Karpas-422 (cell line): ENCODE measurements around the gene SIGLEC8. TPM values are rescaled to one million over a fixed set of nuclear protein-coding genes. Genes with fewer than 3 reads are reported as not detected.
"Not testable (repeated sequence)": the region's sequence is repeated elsewhere in the genome, so short reads cannot be mapped to it uniquely, and the experiment has no call there.

Source experiments
- DNase-seq: peaks from one replicate; pipeline ENCODE4 v3.0.0-alpha.2; 2015
- H2AFZ ChIP-seq: fragments of 200-600 bp; sonication (generic); 2 replicates; pipeline ENCODE4 v1.6.1; 2014; ENCODE audit warnings: antibody characterized with exemption, low read length, mixed read lengths
- H3K27ac ChIP-seq: fragments of 200-600 bp; sonication (generic); 2 replicates; pipeline ENCODE4 v1.5.1; 2014; ENCODE audit warnings: mild to moderate bottlenecking, low read length, moderate library complexity
- H3K27me3 ChIP-seq: fragments of 200-600 bp; sonication (generic); 2 replicates; pipeline ENCODE4 v1.6.1; 2014; ENCODE audit warnings: low read length, mixed read lengths
- H3K36me3 ChIP-seq: fragments of 200-600 bp; sonication (generic); 2 replicates; pipeline ENCODE4 v1.6.1; 2014; ENCODE audit warnings: low read length, mixed read lengths; ENCODE audit not compliant: insufficient read depth
- H3K4me1 ChIP-seq: fragments of 200-600 bp; sonication (generic); 2 replicates; pipeline ENCODE4 v1.6.1; 2014; ENCODE audit warnings: mild to moderate bottlenecking, low read length, mixed read lengths
- H3K4me2 ChIP-seq: fragments of 200-600 bp; sonication (generic); 2 replicates; pipeline ENCODE4 v1.6.1; 2014; ENCODE audit warnings: low read length, low read depth, mild to moderate bottlenecking; ENCODE audit not compliant: poor library complexity, severe bottlenecking
- H3K4me3 ChIP-seq: fragments of 200-600 bp; sonication (generic); 2 replicates; pipeline ENCODE4 v1.5.1; 2014; ENCODE audit warnings: mild to moderate bottlenecking, antibody characterized with exemption, low read length, mixed read lengths
- H3K79me2 ChIP-seq: fragments of 200-600 bp; sonication (generic); 2 replicates; pipeline ENCODE4 v1.6.1; 2014; ENCODE audit warnings: mild to moderate bottlenecking, low read length, mixed read lengths
- H3K9ac ChIP-seq: fragments of 200-600 bp; sonication (generic); 2 replicates; pipeline ENCODE4 v1.6.0; 2014; ENCODE audit warnings: low read length
- H3K9me2 ChIP-seq: fragments of 200-600 bp; sonication (generic), shearing (Covaris generic); replicated peaks from 2 replicates; pipeline ENCODE4 v1.6.0; 2014; ENCODE audit warnings: mild to moderate bottlenecking, low read length, moderate library complexity; ENCODE audit not compliant: insufficient read depth
- H3K9me3 ChIP-seq: fragments of 300-700, 200-600 bp; sonication (generic); 2 replicates; pipeline ENCODE4 v1.6.1; 2014; ENCODE audit warnings: low read length, mixed read lengths
- H4K20me1 ChIP-seq: fragments of 200-600 bp; sonication (generic); 2 replicates; pipeline ENCODE4 v1.6.1; 2014; ENCODE audit warnings: mild to moderate bottlenecking, antibody characterized with exemption, low read length, low read depth; ENCODE audit not compliant: insufficient read depth
- total RNA-seq: library from RNA; depleted of rRNA; stranded (reverse); fragments of >200 nt; shearing (Covaris generic); gene quantifications from 2 replicates; pipeline ENCODE4 v1.2.3, GENCODE V29; 2014; ENCODE audit warnings: low replicate concordance; rRNA removed

Gene SIGLEC8
- total RNA-seq, result not detected in 2 replicates

- Histone ChIP-seq H3K4me1 (no peaks in the 10 kb centered on the region), H3K4me3 (no peak within 1 kb of the TSS), H3K27ac (no peak within 1 kb of the TSS), H2AFZ (no peak within 1 kb of the TSS), H3K79me2 (no peaks in the 10 kb centered on the region), H3K4me2 (no peak within 1 kb of the TSS), H3K27me3 (no peaks in the 10 kb centered on the region), H3K36me3 (no peaks in the 10 kb centered on the region), H3K9me3 (no peaks in the 10 kb centered on the region), H4K20me1 (no peaks in the 10 kb centered on the region), H3K9me2 (no peaks in the 10 kb centered on the region), H3K9ac (no peak within 1 kb of the TSS)
- DNase-seq, result no peak
Observed at GRCh38 chr19:51458051-51458645, at the start of gene SIGLEC8. Gene SIGLEC8 (minus strand): TSS chr19:51458454. CDS start chr19:51458387, 67 bp downstream.

GRCh38 chr19:51507640-51508058 is 49.4 kb upstream of the SIGLEC8 start:
- peaks cover 7% of the 10 kb centered on the region for H3K4me1 ChIP-seq
- H3K9ac ChIP-seq, result no peak overlapping the region
- H3K9me2 ChIP-seq, result no peaks in the 10 kb centered on the region
- H2AFZ ChIP-seq, result no peak overlapping the region
- DNase-seq, result no peak
- no peaks in the 10 kb centered on the region for H4K20me1 ChIP-seq
- no peak overlapping the region for H3K27ac ChIP-seq
- no peaks in the 10 kb centered on the region for H3K9me3 ChIP-seq
- H3K36me3 ChIP-seq, result no peaks in the 10 kb centered on the region
- H3K27me3 ChIP-seq, result no peaks in the 10 kb centered on the region
- H3K4me3 ChIP-seq, result no peak overlapping the region
- H3K79me2 ChIP-seq, result no peaks in the 10 kb centered on the region
- H3K4me2 ChIP-seq, result no peak overlapping the region

DNA sequence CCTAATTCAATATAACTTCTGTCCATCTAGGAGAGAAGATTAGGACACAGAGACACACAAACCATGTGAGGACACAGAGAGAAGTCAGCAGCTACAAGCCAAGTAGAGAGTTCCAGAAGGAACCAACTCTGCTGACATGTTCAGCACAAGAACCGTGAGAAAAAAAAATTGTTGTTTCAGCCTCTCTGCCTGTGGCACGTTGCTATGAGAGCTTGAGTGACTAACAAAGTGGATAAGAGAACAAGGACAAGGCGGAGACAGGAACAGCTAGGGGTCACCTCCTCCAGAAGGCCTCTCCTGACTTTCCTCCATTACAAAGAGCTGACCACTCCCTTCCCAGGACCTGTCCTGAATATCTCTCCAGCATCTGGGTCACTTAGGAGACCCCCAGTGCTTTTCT is 48.9 kb upstream of the SIGLEC8 start:
- no peaks in the 10 kb centered on the region for H3K79me2 ChIP-seq
- DNase-seq, result no peak
- no peak overlapping the region for H3K4me2 ChIP-seq
- no peaks in the 10 kb centered on the region for H3K36me3 ChIP-seq
- no peak overlapping the region for H3K4me3 ChIP-seq
- H3K27ac ChIP-seq, result no peak overlapping the region
- H3K27me3 ChIP-seq, result no peaks in the 10 kb centered on the region
- no peaks in the 10 kb centered on the region for H3K9me3 ChIP-seq
- peaks cover 7% of the 10 kb centered on the region for H3K4me1 ChIP-seq
- no peaks in the 10 kb centered on the region for H3K9me2 ChIP-seq
- H3K9ac ChIP-seq, result no peak overlapping the region
- no peak overlapping the region for H2AFZ ChIP-seq
- no peaks in the 10 kb centered on the region for H4K20me1 ChIP-seq

DNA sequence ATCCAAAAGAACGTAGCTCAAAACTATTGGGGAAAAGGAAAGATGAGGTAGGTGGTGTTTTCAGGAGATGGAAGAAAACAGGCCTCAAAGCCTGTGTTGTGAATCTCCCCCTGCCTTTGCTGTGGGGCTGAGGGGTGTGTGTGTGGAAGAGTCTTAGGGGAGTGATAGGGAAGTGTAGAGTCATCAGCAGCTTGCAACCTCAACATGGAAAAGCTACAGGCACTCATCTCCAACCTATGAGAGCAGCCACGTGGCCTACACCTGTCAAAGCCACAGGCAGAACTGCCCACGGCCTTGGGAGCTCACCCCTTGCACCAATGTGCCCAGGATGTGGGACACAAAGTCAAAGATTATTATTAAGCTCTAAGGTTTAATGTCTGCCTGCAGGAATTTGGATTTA is 47.6 kb upstream of the SIGLEC8 start:
- Histone ChIP-seq H3K27ac (no peak overlapping the region), H3K4me1 (peaks cover 7% of the 10 kb centered on the region), H4K20me1 (no peaks in the 10 kb centered on the region), H3K9me2 (no peaks in the 10 kb centered on the region), H3K4me3 (no peak overlapping the region), H3K9ac (no peak overlapping the region), H3K27me3 (no peaks in the 10 kb centered on the region), H3K36me3 (no peaks in the 10 kb centered on the region), H3K9me3 (no peaks in the 10 kb centered on the region), H3K4me2 (no peak overlapping the region), H3K79me2 (no peaks in the 10 kb centered on the region), H2AFZ (no peak overlapping the region)
- DNase-seq, result no peak

DNA sequence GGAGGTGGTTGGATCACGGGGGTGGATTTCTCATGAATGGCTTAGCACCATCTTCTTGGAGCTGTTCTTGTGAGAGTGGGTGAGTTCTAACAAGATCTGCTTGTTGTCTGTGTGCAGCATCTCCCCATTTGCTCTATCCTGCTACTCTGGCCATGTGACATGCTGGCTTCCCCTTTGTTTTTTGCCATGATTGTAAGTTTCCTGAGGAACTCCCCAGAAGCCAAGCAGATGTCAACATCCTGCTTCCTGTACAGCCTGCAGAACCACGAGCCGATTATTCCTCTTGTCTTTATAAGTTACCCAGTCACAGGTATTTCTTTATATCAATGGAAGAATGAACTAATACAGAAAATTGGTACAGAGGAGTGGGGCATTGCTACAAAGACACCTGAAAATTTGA is 45.6 kb upstream of the SIGLEC8 start:
- Histone ChIP-seq H3K27ac (no peak overlapping the region), H3K36me3 (no peaks in the 10 kb centered on the region), H2AFZ (no peak overlapping the region), H3K79me2 (no peaks in the 10 kb centered on the region), H3K27me3 (no peaks in the 10 kb centered on the region; the same call in 1 of the 2 replicates), H3K9ac (no peak overlapping the region), H3K9me2 (no peaks in the 10 kb centered on the region), H3K4me1 (no peaks in the 10 kb centered on the region), H3K4me3 (no peak overlapping the region), H3K4me2 (no peak overlapping the region), H3K9me3 (no peaks in the 10 kb centered on the region), H4K20me1 (no peaks in the 10 kb centered on the region)
- DNase-seq, result no peak

- Histone ChIP-seq H3K27ac (no peak overlapping the region), H3K9me3 (no peaks in the 10 kb centered on the region), H4K20me1 (no peaks in the 10 kb centered on the region), H3K4me2 (no peak overlapping the region), H3K4me3 (no peak overlapping the region), H3K9ac (no peak overlapping the region), H3K4me1 (no peaks in the 10 kb centered on the region), H2AFZ (no peak overlapping the region), H3K27me3 (no peaks in the 10 kb centered on the region; the same call in 1 of the 2 replicates), H3K36me3 (no peaks in the 10 kb centered on the region), H3K79me2 (no peaks in the 10 kb centered on the region), H3K9me2 (no peaks in the 10 kb centered on the region)
- DNase-seq, result no peak
Observed at GRCh38 chr19:51503286-51503817, 45.1 kb upstream of the SIGLEC8 start.

GRCh38 chr19:51501594-51502263 is 43.5 kb upstream of the SIGLEC8 start, which contains the start of gene SIGLEC12:
Gene SIGLEC12 (minus strand): TSS chr19:51501800. CDS start chr19:51501733, 67 bp downstream.
- H3K9me2 ChIP-seq, result no peaks in the 10 kb centered on the region
- no peaks in the 10 kb centered on the region for H3K4me1 ChIP-seq
- H3K4me2 ChIP-seq, result no peak within 1 kb of the TSS
- no peak within 1 kb of the TSS for H3K9ac ChIP-seq
- no peak within 1 kb of the TSS for H3K27ac ChIP-seq
- H3K27me3 ChIP-seq, result no peaks in the 10 kb centered on the region; the same call in 1 of the 2 replicates
- H3K79me2 ChIP-seq, result no peaks in the 10 kb centered on the region
- no peak within 1 kb of the TSS for H3K4me3 ChIP-seq
- no peak within 1 kb of the TSS for H2AFZ ChIP-seq
- no peaks in the 10 kb centered on the region for H3K36me3 ChIP-seq
- DNase-seq, result no peak
- H3K9me3 ChIP-seq, result no peaks in the 10 kb centered on the region
- H4K20me1 ChIP-seq, result no peaks in the 10 kb centered on the region

GRCh38 chr19:51500931-51501330 is 42.7 kb upstream of the SIGLEC8 start:
- not testable (repeated sequence) for H3K9me2 ChIP-seq, H4K20me1 ChIP-seq, DNase-seq

More at GRCh38 chr19:51500931-51501330, 42.7 kb upstream of the SIGLEC8 start:
- H3K4me3 ChIP-seq, H3K27me3 ChIP-seq, H3K79me2 ChIP-seq, H3K4me1 ChIP-seq, H3K9me3 ChIP-seq, H3K9ac ChIP-seq, H3K36me3 ChIP-seq, H2AFZ ChIP-seq, H3K27ac ChIP-seq, H3K4me2 ChIP-seq: not testable (repeated sequence)
